Measurements from ENCODE around the gene DPP6.

GRCh38 chr7:154546946-154547587, 494.9 kb downstream of the DPP6 start:
- TF ChIP-seq CTCF (IDR thresholded peaks at IDR 0.05): no peak
- no peak for TF ChIP-seq POLR2A (IDR thresholded peaks at IDR 0.05)
- TF ChIP-seq EP300 (IDR thresholded peaks at IDR 0.05): no peak

Measured in ovary (tissue), 3 donors.